Measurements from ENCODE around the gene DHPS. TPM values are rescaled to one million over a fixed set of nuclear protein-coding genes. Genes with fewer than 3 reads are reported as not detected.

Gene DHPS
- total and polyA plus RNA-seq, 2 donors (not counting 3 experiments of a cell fraction or from before 2014, with no cell fraction given), result 68.4 to 90.1 TPM

GRCh38 chr19:12703046-12703445 is 21.4 kb upstream of the DHPS start:
- Histone ChIP-seq H3K27ac (ENCODE audit: insufficient read depth, low read depth, low read length) (no peak overlapping the region), H3K4me3 (replicated peaks in 1 of 3; ENCODE audit: insufficient read depth in 1 of 3, low read depth in 1 of 3, low read length in 3 of 3) (no peak overlapping the region), H2AFZ (ENCODE audit: low read depth, low read length) (no peak overlapping the region), H3K79me2 (ENCODE audit: control insufficient read depth, insufficient read depth, low read length) (no peaks in the 10 kb centered on the region), H3K9me1 (replicated peaks; ENCODE audit: control insufficient read depth, extremely low read depth, insufficient read depth, low read length) (no peaks in the 10 kb centered on the region), H3K4me1 (ENCODE audit: control insufficient read depth, extremely low read depth, insufficient read depth, low read length) (no peaks in the 10 kb centered on the region), H3K9ac (replicated peaks; ENCODE audit: extremely low read depth, insufficient read depth, low read length) (no peak overlapping the region), H4K20me1 (replicated peaks; ENCODE audit: control insufficient read depth, extremely low read depth, insufficient read depth, low read length) (no peaks in the 10 kb centered on the region), H3K4me2 (ENCODE audit: insufficient read depth, low read length) (no peak overlapping the region), H3K36me3 (ENCODE audit: control insufficient read depth in 2 of 2, extremely low read depth in 1 of 2, insufficient read depth in 2 of 2, low read length in 2 of 2) (peaks cover 17 to 54% of the 10 kb centered on the region in 2 experiments), H3K27me3 (ENCODE audit: control insufficient read depth in 2 of 2, insufficient read depth in 2 of 2, low read length in 2 of 2) (no peaks in the 10 kb centered on the region), H3K9me3 (replicated peaks; ENCODE audit: control insufficient read depth, insufficient read depth, low read length) (no peaks in the 10 kb centered on the region)
- intact Hi-C loops (cut with micrococcal nuclease) (no loop called here), dilution Hi-C loops (cut with MboI; ENCODE audit: extremely low pct_ligation_motif_present, low sequenced_read_pairs) (no loop called here)
- ChIA-PET CTCF (no interaction called here), POLR2A (no interaction called here)
- DNase-seq (ENCODE audit: low read depth, low spot score) (peak; percentile 60), FAIRE-seq (peak; percentile 59)
- no peak for TF ChIP-seq CTCF (IDR thresholded peaks at IDR 0.05; ENCODE audit: extremely low read depth in 1 of 2, insufficient read depth in 1 of 2, low read depth in 1 of 2, low read length in 2 of 2)
- no peak for TF ChIP-seq POLR2A (IDR thresholded peaks at IDR 0.05; ENCODE audit: low read depth, low read length)
- no peak for TF ChIP-seq MYC (IDR thresholded peaks at IDR 0.05; ENCODE audit: low read depth, low read length)
- TF ChIP-seq FOS (IDR thresholded peaks at IDR 0.05; ENCODE audit: borderline replicate concordance, insufficient read depth, low read length), result no peak
- no peak for TF ChIP-seq EZH2 (IDR thresholded peaks at IDR 0.05; ENCODE audit: borderline replicate concordance, low read depth, low read length, severe bottlenecking)
- no TSS peak for BruUV-seq (replicated peaks)

GRCh38 chr19:12701596-12702282 is 20.1 kb upstream of the DHPS start:
- DNase-seq (ENCODE audit: low read depth, low spot score) (no peak), FAIRE-seq (no peak)
- Histone ChIP-seq H3K4me3 (replicated peaks in 1 of 3; ENCODE audit: insufficient read depth in 1 of 3, low read depth in 1 of 3, low read length in 3 of 3) (no peak overlapping the region), H3K27ac (ENCODE audit: insufficient read depth, low read depth, low read length) (no peak overlapping the region), H2AFZ (ENCODE audit: low read depth, low read length) (no peak overlapping the region), H3K9me1 (replicated peaks; ENCODE audit: control insufficient read depth, extremely low read depth, insufficient read depth, low read length) (no peaks in the 10 kb centered on the region), H3K9me3 (replicated peaks; ENCODE audit: control insufficient read depth, insufficient read depth, low read length) (no peaks in the 10 kb centered on the region), H3K4me1 (ENCODE audit: control insufficient read depth, extremely low read depth, insufficient read depth, low read length) (peaks cover 2% of the 10 kb centered on the region), H3K79me2 (ENCODE audit: control insufficient read depth, insufficient read depth, low read length) (no peaks in the 10 kb centered on the region), H3K36me3 (ENCODE audit: control insufficient read depth in 2 of 2, extremely low read depth in 1 of 2, insufficient read depth in 2 of 2, low read length in 2 of 2) (peaks cover 17 to 55% of the 10 kb centered on the region in 2 experiments), H4K20me1 (replicated peaks; ENCODE audit: control insufficient read depth, extremely low read depth, insufficient read depth, low read length) (no peaks in the 10 kb centered on the region), H3K27me3 (ENCODE audit: control insufficient read depth in 2 of 2, insufficient read depth in 2 of 2, low read length in 2 of 2) (no peaks in the 10 kb centered on the region), H3K4me2 (ENCODE audit: insufficient read depth, low read length) (no peak overlapping the region), H3K9ac (replicated peaks; ENCODE audit: extremely low read depth, insufficient read depth, low read length) (no peak overlapping the region)
- intact Hi-C loops (cut with micrococcal nuclease), result no loop called here
- TF ChIP-seq POLR2A (IDR thresholded peaks at IDR 0.05; ENCODE audit: low read depth, low read length) (no peak), MAX (IDR thresholded peaks at IDR 0.05; ENCODE audit: insufficient read depth, insufficient read length) (no peak), MYC (IDR thresholded peaks at IDR 0.05; ENCODE audit: low read depth, low read length) (no peak), POLR2AphosphoS5 (IDR thresholded peaks at IDR 0.05; ENCODE audit: insufficient read depth, low read depth, low read length) (no peak), CTCF (IDR thresholded peaks at IDR 0.05; ENCODE audit: extremely low read depth in 1 of 2, insufficient read depth in 1 of 2, low read depth in 1 of 2, low read length in 2 of 2) (no peak), FOS (IDR thresholded peaks at IDR 0.05; ENCODE audit: borderline replicate concordance, insufficient read depth, low read length) (no peak), JUN (IDR thresholded peaks at IDR 0.05; ENCODE audit: borderline replicate concordance, insufficient read depth, insufficient read length, low read depth) (no peak), GATA2 (IDR thresholded peaks at IDR 0.05; ENCODE audit: insufficient read depth, insufficient read length, low read depth, low read length) (no peak), EZH2 (IDR thresholded peaks at IDR 0.05; ENCODE audit: borderline replicate concordance, low read depth, low read length, severe bottlenecking) (no peak)
- no TSS peak for BruUV-seq (replicated peaks)
- ChIA-PET POLR2A (no interaction called here), CTCF (no interaction called here)
- dilution Hi-C loops (cut with MboI; ENCODE audit: extremely low pct_ligation_motif_present, low sequenced_read_pairs), result no loop called here
